ENCODE measurements around the gene RPH3AL.
A peak's percentile ranks its signal among the peaks of the same experiment; 100 is the strongest.

Gene RPH3AL

DNA sequence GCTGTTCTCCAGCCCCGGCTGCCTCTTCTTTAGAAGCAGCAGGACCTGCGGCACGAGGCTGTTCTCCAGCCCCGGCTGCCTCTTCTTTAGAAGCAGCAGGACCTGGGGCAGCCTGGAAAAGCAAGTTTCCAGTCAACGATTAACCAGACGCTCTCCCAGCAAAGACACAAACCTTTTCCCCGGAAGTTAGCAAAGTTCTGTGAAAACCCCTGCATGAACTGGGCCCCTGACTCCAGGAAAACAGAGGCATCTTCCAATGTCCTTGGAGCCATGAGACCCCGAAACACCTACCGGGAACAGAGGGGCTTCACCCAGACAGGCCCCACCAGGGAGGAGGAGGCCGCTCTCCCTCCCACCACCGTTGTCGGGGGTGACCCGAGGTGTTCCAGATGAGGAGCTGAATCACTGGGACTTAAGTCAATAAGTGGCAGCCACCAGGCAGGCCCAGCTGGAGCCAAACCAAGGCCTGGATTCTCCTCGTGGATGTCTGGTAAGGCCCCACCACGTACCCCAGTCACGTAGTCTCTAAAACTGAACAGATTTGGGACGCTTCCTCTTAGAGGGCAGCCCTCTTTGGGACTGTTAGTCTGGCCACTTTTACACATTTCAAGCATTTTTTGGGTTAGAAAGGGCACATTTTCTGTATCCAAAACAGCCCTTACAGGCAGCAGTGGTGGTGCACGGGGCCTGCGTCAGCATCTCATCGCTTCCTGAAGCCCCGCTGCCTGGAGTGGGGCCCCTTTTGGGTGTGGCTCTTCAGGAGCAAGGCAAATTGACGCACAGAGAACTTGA, at the start of gene RPH3AL:
Gene RPH3AL (minus strand): TSS at position 387 of the 792 bp plus-strand sequence. CDS start 25,264 bp downstream, outside the sequence.
- DNase-seq: peak; percentile 51

GRCh38 chr17:400257-400656, 47.6 kb upstream of the RPH3AL start:
- DNase-seq: no peak

DNA sequence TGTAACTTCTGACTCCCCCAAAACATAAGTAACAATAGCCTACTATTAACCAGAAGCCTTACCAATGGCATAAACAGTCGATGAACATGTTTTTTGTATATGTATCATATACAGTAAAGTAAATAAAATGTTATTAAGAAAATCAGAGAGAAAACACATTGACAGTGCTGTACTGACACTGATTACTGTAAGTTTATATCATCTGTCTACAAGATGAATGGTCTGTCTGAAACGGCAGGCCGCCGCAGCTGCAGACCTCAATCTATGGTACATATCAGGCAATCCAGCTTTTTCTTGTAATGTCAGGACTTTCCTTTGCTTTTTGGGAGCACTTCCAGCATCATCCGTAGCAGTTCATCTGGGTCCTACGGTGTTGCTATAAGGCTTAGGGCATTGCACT, 44.2 kb upstream of the RPH3AL start:
- DNase-seq: no peak

DNA sequence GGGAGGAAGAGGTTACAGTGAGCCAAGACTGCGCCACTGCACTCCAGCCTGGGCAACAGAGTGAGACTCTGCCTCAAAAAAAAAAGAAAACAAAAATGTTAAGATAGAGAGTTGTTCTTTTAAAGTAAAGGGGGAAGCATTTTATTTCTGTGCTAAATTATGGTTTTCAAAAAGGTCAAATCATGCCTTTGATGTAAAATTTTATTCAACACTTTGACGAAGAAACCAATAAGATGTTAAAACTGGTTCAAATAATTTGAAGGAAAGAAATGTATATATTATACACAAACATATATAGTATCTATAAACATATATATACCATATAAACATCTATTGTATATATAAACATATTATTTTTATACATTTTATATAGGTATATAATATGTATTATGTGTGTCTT, 43.4 kb upstream of the RPH3AL start:
- DNase-seq: no peak

DNA sequence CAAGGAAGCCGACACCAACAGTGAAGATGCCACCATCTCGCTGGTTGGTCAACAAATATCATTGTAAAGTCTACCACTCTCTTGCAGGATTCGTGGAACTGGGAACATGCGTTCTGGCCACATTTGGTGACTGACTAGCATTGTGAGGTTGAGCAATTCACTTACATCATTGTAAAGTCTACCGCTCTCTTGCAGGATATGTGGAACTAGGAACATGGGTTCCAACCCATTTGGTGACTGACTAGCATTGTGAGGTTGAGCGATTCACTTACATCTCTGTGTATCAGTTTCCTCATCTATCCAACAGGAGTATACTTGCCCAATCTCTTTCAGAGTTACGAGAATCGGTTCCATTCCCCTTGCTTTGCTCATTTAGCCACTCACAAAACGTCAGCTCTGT, 42.6 kb upstream of the RPH3AL start:
- no peak for DNase-seq

- no peak for DNase-seq
Observed at GRCh38 chr17:394718-395095, 42.1 kb upstream of the RPH3AL start.

DNA sequence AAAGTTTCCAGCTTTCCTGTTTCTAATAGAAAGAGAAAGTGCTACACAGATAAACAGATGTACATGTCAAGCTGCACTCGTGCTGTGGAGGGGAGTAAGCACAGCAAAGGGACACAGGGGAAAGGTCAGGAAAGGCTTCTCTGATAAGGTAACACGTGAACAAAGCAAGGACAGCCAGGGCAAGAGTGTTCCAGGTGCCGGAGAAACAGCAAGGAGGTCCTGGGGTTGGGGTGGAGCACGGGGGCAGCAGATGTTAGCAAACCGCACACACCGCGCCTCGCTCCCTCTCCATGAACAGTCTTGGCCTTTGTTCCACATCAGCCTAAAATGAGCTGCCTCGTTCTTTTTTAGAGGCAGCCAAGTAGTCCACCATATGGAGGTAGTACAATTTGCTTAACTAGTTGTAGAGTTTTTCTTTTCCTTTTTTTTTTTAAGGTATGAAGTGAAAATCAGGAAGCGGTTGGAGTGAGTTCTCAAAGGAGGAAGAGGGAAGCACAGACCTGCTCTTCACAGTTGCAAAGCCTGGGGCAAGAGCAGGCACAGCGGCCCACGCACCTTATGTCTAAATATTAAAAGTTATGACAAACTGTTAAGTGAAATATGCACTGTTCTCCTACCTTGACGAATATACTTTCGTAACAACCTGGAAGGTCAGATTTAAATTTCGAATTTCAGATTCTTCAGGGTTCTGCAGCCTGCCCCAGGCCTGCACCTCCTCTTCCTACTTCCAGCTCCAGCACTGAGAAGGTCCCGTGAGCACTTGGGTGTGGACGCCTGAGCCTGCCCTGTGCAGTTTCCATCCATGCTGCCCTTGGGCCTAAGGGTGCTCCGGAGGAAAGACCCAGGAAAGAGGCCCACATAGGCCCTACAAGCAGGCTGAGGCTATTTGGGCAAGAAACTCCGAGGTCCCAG, 41.5 kb upstream of the RPH3AL start:
- DNase-seq: no peak

- no peak for DNase-seq
Observed at GRCh38 chr17:391850-392249, 39.2 kb upstream of the RPH3AL start.

DNA sequence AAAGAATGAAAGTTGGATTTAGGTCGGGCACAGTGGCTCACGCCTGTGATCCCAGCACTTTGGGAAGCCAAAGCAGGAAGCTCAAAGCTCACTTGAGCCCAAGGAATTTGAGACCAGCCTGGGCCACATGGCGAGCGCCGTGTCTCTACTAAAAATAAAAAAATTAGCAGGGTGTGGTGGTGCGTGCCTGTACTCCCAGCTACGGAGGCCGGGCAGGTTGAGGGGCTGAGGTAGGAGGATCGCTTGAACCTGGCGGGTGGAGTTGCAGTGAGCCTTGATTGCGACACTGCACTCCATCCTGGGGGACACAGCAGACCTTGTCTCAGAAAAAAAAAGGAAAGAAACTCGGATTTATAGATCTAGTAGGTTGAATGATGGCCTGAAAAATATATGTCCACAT, 37.4 kb upstream of the RPH3AL start:
- no peak for DNase-seq

GRCh38 chr17:388087-388486, 35.5 kb upstream of the RPH3AL start:
- no peak for DNase-seq

DNA sequence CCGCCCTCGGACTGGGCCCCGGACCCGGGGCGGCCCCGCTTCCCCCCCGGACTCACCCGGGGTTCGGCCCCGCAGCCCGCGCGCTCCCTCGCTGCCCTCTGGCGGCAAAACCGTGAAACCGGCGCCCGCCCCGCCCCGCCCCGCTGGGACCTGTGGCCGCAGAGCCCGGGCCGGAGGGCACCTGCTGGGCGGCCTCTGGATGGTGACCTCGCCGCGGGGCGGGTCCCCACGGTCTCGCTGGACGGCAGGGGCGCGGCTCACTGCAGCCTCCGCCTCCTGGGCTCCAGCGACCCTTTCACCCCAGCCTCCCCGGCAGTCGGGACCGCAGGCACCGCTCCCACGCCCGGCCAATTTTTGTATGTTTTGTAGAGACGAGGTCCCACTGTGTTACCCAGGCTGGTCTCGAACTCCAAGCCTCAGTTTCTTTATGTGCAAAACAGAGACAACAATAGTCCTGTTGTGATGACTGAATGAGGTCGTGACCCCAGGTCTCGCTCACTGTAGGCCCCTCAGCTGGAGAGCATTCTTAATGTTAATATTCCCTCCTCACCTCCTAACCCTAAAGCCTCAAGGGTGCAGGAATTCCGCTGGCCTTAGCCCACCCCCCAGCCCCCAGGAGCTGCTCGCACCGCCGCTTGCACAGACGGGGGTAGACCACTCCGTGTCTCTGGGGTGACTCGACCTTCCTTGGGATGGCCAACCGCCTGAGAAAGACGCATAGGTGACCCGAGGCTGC, 33.7 kb upstream of the RPH3AL start:
- DNase-seq: peak; percentile 28

DNA sequence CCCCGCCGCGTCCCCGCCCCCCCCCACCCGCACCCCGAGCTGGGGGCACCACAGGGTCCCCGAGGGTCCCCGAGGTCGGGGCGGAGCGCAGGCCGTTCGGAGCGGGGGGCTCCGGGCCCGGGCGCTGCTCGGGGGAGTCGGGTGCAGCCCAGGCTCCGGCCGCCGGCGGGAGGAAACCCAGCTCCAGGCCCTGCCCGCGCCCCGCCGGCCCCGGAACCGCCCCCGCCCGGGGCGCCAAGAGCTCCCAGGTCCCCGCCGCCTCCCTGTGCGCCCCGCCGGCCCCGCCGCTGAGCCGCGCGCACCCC, 33.2 kb upstream of the RPH3AL start:
- no peak for DNase-seq

GRCh38 chr17:385178-385835, 32.7 kb upstream of the RPH3AL start:
- peak; percentile 11 for DNase-seq

- no peak for DNase-seq
Observed at GRCh38 chr17:384622-385177, 32.1 kb upstream of the RPH3AL start.

- no peak for DNase-seq
Observed at GRCh38 chr17:383771-384621, 31.4 kb upstream of the RPH3AL start.

- peak; percentile 63 for DNase-seq
Observed at GRCh38 chr17:382644-383533, 30.3 kb upstream of the RPH3AL start.

GRCh38 chr17:381941-382643, 29.5 kb upstream of the RPH3AL start:
- DNase-seq: no peak

- DNase-seq: no peak
Observed at GRCh38 chr17:381516-381915, 28.9 kb upstream of the RPH3AL start.

GRCh38 chr17:379531-380465, 27.2 kb upstream of the RPH3AL start:
- no peak for DNase-seq
